Panc1 (cell line): ENCODE measurements around the gene FCER1A. TPM values are rescaled to one million over a fixed set of nuclear protein-coding genes. Genes with fewer than 3 reads are reported as not detected.

Experiments
- ATAC-seq: fragments of 200-7000 bp; cut with Tn5 transposase; 2 replicates; pipeline ENCODE4 v1.9.1; 2020; ENCODE audit warnings: mild to moderate bottlenecking, moderate library complexity
- BruUV-seq: library from RNA; stranded (reverse); fragments of 400-500 nt; replicated peaks from 2 replicates; lab custom pipeline; 2021; lab: Mats Ljungman, UMichigan
- CTCF ChIA-PET: fragments of 300-600 bp; sonication (Branson Sonifier 250); formaldehyde crosslinking; loops from one replicate; lab custom pipeline; 2022; ENCODE audit warnings: antibody characterized with exemption; lab: Charles Lee
- POLR2A ChIA-PET: fragments of 300-600 bp; sonication (Branson Sonifier 250); formaldehyde crosslinking; loops from one replicate; lab custom pipeline; 2022; ENCODE audit warnings: antibody characterized with exemption; lab: Charles Lee
- DNase-seq: peaks from one replicate; pipeline ENCODE4 v3.0.0-alpha.2; 2010; ENCODE audit warnings: low read depth, low spot score
- H3K27ac ChIP-seq: 2 replicates; pipeline ENCODE4 v1.5.1; 2011; ENCODE audit warnings: mild to moderate bottlenecking, low read length, inconsistent platforms
- H3K27me3 ChIP-seq: fragments of 200-500 bp; sonication (Bioruptor generic); 2 replicates; pipeline ENCODE4 v1.6.0; 2014; ENCODE audit warnings: low read length, inconsistent platforms; ENCODE audit not compliant: control insufficient read depth, insufficient read depth
- H3K36me3 ChIP-seq: fragments of 200-500 bp; sonication (Bioruptor generic); 2 replicates; pipeline ENCODE4 v1.5.1; 2014; ENCODE audit warnings: inconsistent platforms, mild to moderate bottlenecking, low read length, moderate library complexity; ENCODE audit not compliant: control insufficient read depth, insufficient read depth
- H3K4me1 ChIP-seq: 2 replicates; pipeline ENCODE4 v1.5.1; 2011; ENCODE audit warnings: inconsistent platforms, mild to moderate bottlenecking, low read length, moderate library complexity; ENCODE audit not compliant: control insufficient read depth, insufficient read depth
- H3K4me3 ChIP-seq, 2 experiments: 2 replicates each; pipeline ENCODE4 v1.5.1; 2011 to 2012; ENCODE audit warnings: low read depth in 2 of 2, low read length in 2 of 2, mild to moderate bottlenecking in 2 of 2, inconsistent platforms in 1 of 2, moderate library complexity in 1 of 2
- H3K9me3 ChIP-seq: fragments of 200-500 bp; sonication (Bioruptor generic); 2 replicates; pipeline ENCODE4 v1.5.1; 2014; ENCODE audit warnings: low read depth, mild to moderate bottlenecking, inconsistent platforms, low read length, moderate library complexity; ENCODE audit not compliant: control insufficient read depth, insufficient read depth
- POLR2AphosphoS5 ChIP-seq: IDR thresholded peaks from 2 replicates; pipeline ENCODE4 v1.6.1; 2012; ENCODE audit warnings: mild to moderate bottlenecking, low read depth, low read length, moderate library complexity
- SIN3A ChIP-seq: IDR thresholded peaks from 2 replicates; pipeline ENCODE4 v1.6.1; 2012; ENCODE audit warnings: low read depth, mild to moderate bottlenecking, low read length, moderate library complexity, borderline replicate concordance; ENCODE audit not compliant: insufficient read depth
- TCF7L2 ChIP-seq: IDR thresholded peaks from 2 replicates; pipeline ENCODE4 v1.6.1; 2011; ENCODE audit warnings: mild to moderate bottlenecking, low read depth, low read length, inconsistent platforms
- in situ Hi-C: cut with HindIII; loops from 2 replicates; pipeline ENCODE4 v1.10.0; 2016; ENCODE audit warnings: low sequenced_read_pairs, low pct_unique_long_range_greater_than_20kb
- intact Hi-C: fragments of 100-400 bp; cut with micrococcal nuclease; formaldehyde crosslinking; loops from one replicate; pipeline ENCODE4 v1.10.0; 2022; ENCODE audit not compliant: unreplicated experiment
- total RNA-seq: library from RNA; stranded (reverse); gene quantifications from one replicate; pipeline ENCODE4 v1.2.1, GENCODE V29; 2021; ENCODE audit not compliant: unreplicated experiment
- TF ChIP-seq, protein P1 (sequence below), 2 experiments: IDR thresholded peaks; 2 replicates each; pipeline ENCODE4 v1.6.1; 2011 to 2012; ENCODE audit warnings: low read depth in 2 of 2, control low read depth in 1 of 2, low read length in 1 of 2, mild to moderate bottlenecking in 1 of 2, moderate library complexity in 1 of 2; ENCODE audit not compliant: insufficient read depth in 1 of 2
- TF ChIP-seq, protein P2 (sequence below): fragments of 450-650 bp; IDR thresholded peaks from 2 replicates; pipeline ENCODE4 v1.5.1; 2017; ENCODE audit warnings: mild to moderate bottlenecking

FCER1A gene
- total RNA-seq, 1 experiment from 2014 or later: not detected

DNA sequence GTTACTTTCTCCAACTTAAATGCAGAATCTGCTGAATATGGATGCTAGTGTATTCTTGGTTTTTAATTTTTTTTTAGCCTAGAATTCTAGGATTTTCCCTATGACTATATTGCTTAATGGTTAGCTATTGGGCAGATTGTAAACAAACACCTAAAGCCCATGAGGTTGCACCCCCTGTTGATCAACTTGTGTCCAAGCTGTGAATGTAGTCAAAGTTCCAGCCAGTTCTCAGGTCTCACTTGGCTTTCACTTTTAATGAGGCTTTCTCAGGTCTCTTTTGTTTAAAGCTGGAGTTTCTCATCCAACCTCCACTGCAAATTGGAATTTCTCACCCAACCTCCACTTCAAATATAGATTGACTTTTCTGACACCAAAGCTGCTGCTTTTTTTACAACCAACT lies 35.9 kb downstream of the FCER1A start:
- ATAC-seq: no peak
- ChIA-PET CTCF (no interaction called here), POLR2A (no interaction called here)
- in situ Hi-C loops: no loop called here
- Histone ChIP-seq H3K4me3 (no peak overlapping the region), H3K36me3 (no peaks in the 10 kb centered on the region), H3K4me1 (no peaks in the 10 kb centered on the region), H3K27me3 (no peaks in the 10 kb centered on the region), H3K27ac (no peak overlapping the region), H3K9me3 (no peaks in the 10 kb centered on the region)
- BruUV-seq: no TSS peak
- no peak for DNase-seq
- intact Hi-C loops: no loop called here
- TF ChIP-seq, protein P1, sequence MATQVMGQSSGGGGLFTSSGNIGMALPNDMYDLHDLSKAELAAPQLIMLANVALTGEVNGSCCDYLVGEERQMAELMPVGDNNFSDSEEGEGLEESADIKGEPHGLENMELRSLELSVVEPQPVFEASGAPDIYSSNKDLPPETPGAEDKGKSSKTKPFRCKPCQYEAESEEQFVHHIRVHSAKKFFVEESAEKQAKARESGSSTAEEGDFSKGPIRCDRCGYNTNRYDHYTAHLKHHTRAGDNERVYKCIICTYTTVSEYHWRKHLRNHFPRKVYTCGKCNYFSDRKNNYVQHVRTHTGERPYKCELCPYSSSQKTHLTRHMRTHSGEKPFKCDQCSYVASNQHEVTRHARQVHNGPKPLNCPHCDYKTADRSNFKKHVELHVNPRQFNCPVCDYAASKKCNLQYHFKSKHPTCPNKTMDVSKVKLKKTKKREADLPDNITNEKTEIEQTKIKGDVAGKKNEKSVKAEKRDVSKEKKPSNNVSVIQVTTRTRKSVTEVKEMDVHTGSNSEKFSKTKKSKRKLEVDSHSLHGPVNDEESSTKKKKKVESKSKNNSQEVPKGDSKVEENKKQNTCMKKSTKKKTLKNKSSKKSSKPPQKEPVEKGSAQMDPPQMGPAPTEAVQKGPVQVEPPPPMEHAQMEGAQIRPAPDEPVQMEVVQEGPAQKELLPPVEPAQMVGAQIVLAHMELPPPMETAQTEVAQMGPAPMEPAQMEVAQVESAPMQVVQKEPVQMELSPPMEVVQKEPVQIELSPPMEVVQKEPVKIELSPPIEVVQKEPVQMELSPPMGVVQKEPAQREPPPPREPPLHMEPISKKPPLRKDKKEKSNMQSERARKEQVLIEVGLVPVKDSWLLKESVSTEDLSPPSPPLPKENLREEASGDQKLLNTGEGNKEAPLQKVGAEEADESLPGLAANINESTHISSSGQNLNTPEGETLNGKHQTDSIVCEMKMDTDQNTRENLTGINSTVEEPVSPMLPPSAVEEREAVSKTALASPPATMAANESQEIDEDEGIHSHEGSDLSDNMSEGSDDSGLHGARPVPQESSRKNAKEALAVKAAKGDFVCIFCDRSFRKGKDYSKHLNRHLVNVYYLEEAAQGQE (IDR thresholded peaks at IDR 0.05; ENCODE audit: insufficient read depth in 1 of 2, low read depth in 2 of 2, low read length in 1 of 2): no peak
- TF ChIP-seq, protein P2, sequence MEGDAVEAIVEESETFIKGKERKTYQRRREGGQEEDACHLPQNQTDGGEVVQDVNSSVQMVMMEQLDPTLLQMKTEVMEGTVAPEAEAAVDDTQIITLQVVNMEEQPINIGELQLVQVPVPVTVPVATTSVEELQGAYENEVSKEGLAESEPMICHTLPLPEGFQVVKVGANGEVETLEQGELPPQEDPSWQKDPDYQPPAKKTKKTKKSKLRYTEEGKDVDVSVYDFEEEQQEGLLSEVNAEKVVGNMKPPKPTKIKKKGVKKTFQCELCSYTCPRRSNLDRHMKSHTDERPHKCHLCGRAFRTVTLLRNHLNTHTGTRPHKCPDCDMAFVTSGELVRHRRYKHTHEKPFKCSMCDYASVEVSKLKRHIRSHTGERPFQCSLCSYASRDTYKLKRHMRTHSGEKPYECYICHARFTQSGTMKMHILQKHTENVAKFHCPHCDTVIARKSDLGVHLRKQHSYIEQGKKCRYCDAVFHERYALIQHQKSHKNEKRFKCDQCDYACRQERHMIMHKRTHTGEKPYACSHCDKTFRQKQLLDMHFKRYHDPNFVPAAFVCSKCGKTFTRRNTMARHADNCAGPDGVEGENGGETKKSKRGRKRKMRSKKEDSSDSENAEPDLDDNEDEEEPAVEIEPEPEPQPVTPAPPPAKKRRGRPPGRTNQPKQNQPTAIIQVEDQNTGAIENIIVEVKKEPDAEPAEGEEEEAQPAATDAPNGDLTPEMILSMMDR: no peak

DNA sequence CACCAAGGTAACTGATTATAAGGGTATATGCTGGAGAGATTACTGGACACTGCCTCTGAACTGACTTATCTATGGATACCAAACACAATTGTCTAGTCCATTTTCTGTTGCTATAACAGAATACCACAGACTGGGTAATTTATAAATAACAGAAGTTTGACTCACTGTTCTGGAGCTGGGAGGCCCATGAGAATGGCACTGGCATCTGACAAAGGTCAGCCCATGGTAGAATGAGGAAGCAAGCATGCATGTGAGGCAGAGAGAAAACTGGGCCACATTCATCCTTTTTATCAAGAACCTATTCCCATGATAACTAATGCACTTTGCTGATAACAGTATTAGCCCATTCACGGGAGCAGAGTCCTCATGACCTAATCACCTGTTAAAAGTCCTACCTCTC lies 37.4 kb downstream of the FCER1A start:
- TF ChIP-seq, protein P2: no peak
- TF ChIP-seq POLR2AphosphoS5 (no peak), TCF7L2 (no peak), SIN3A (no peak)
- intact Hi-C loops: no loop called here
- ChIA-PET CTCF (no interaction called here), POLR2A (no interaction called here)
- no TSS peak for BruUV-seq
- Histone ChIP-seq H3K4me3 (no peak overlapping the region), H3K9me3 (no peaks in the 10 kb centered on the region), H3K27ac (no peak overlapping the region), H3K36me3 (no peaks in the 10 kb centered on the region), H3K4me1 (no peaks in the 10 kb centered on the region), H3K27me3 (no peaks in the 10 kb centered on the region)
- in situ Hi-C loops: no loop called here
- no peak for DNase-seq
- no peak for ATAC-seq

- no peaks in the 10 kb centered on the region for H3K4me1 ChIP-seq
- CTCF ChIA-PET: no interaction called here
- DNase-seq (no peak), ATAC-seq (no peak)
- BruUV-seq: no TSS peak
- no peak for TF ChIP-seq TCF7L2
- TF ChIP-seq POLR2AphosphoS5: no peak
- no peak for TF ChIP-seq SIN3A
- TF ChIP-seq, protein P1 (IDR thresholded peaks at IDR 0.05; ENCODE audit: insufficient read depth in 1 of 2, low read depth in 2 of 2, low read length in 1 of 2): no peak
- TF ChIP-seq, protein P2: no peak
- in situ Hi-C loops (no loop called here), intact Hi-C loops (no loop called here)
- H3K9me3 ChIP-seq: no peaks in the 10 kb centered on the region
- H3K27me3 ChIP-seq: no peaks in the 10 kb centered on the region
- no peak overlapping the region for H3K27ac ChIP-seq
- H3K4me3 ChIP-seq: no peak overlapping the region
- H3K36me3 ChIP-seq: no peaks in the 10 kb centered on the region
- POLR2A ChIA-PET: no interaction called here
These were observed 39.6 kb downstream of the FCER1A start for GRCh38 chr1:159341736-159342135.
